ENCODE results near the gene HSFX3. TPM values are rescaled to one million over a fixed set of nuclear protein-coding genes. Genes with fewer than 3 reads are reported as not detected.

The HSFX3 gene
- polyA plus RNA-seq, 3 donors, result not detected

DNA sequence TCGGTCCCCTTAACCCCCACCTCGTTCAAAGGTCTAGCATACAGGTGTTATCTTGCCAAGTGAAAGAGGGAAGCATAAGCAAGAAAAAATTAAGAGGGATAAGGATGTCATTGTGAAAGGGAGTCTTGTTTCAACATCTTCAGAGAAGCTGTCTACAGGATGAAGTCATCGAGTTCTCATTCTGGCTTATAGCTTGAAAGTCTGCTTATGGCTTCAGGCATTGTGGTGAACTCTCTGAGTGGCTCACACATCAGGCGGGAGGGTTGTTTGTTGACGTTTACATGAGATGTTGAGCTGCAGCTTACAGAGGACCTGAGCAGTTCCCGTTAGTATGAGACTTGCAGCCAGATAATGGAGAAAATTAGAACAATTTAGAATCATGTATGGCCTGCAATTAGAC lies 20.9 kb upstream of the HSFX3 start:
- Mint-ChIP-seq H3K27ac (no peak overlapping the region), H3K9me3 (peaks cover 0 to 2% (median 0%) of the 10 kb centered on the region in 7 donors), H3K4me1 (no peaks in the 10 kb centered on the region), H3K27me3 (ENCODE audit: low read depth in 3 of 3) (peaks cover 0 to 1% (median 0%) of the 10 kb centered on the region in 3 donors), H3K4me3 (no peak overlapping the region), H3K36me3 (no peaks in the 10 kb centered on the region)
- DNase-seq, result no peak
- Histone ChIP-seq H3K9me3 (replicated peaks in 1 of 2; ENCODE audit: control insufficient read depth in 1 of 2, insufficient read depth in 1 of 2, low read length in 2 of 2) (no peaks in the 10 kb centered on the region), H3K27me3 (ENCODE audit: control insufficient read depth in 2 of 2, insufficient read depth in 2 of 2, low read length in 2 of 2) (no peaks in the 10 kb centered on the region), H2AFZ (ENCODE audit: insufficient read depth, low read depth, low read length, poor library complexity, severe bottlenecking) (no peak overlapping the region), H3K4me1 (ENCODE audit: control insufficient read depth in 1 of 2, insufficient read depth in 2 of 2, low read length in 2 of 2) (no peaks in the 10 kb centered on the region), H3K27ac (ENCODE audit: low read depth in 1 of 2, low read length in 2 of 2) (no peak overlapping the region), H3K79me2 (ENCODE audit: insufficient read depth, low read length) (no peaks in the 10 kb centered on the region), H3K9ac (ENCODE audit: insufficient read depth, low read length, poor library complexity, severe bottlenecking) (no peak overlapping the region), H3K4me3 (replicated peaks in 1 of 3; ENCODE audit: low read depth in 2 of 3, low read length in 3 of 3) (no peak overlapping the region), H3K4me2 (replicated peaks; ENCODE audit: extremely low read depth, low read length, poor library complexity, severe bottlenecking) (no peak overlapping the region), H3K36me3 (replicated peaks in 1 of 2; ENCODE audit: control insufficient read depth in 1 of 2, insufficient read depth in 2 of 2, low read length in 2 of 2) (no peaks in the 10 kb centered on the region), H4K20me1 (ENCODE audit: insufficient read depth, low read length) (no peaks in the 10 kb centered on the region)
- TF ChIP-seq, protein P1, sequence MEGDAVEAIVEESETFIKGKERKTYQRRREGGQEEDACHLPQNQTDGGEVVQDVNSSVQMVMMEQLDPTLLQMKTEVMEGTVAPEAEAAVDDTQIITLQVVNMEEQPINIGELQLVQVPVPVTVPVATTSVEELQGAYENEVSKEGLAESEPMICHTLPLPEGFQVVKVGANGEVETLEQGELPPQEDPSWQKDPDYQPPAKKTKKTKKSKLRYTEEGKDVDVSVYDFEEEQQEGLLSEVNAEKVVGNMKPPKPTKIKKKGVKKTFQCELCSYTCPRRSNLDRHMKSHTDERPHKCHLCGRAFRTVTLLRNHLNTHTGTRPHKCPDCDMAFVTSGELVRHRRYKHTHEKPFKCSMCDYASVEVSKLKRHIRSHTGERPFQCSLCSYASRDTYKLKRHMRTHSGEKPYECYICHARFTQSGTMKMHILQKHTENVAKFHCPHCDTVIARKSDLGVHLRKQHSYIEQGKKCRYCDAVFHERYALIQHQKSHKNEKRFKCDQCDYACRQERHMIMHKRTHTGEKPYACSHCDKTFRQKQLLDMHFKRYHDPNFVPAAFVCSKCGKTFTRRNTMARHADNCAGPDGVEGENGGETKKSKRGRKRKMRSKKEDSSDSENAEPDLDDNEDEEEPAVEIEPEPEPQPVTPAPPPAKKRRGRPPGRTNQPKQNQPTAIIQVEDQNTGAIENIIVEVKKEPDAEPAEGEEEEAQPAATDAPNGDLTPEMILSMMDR (IDR thresholded peaks at IDR 0.05), result no peak
- no CpG with 5 or more reads among the region's 6 CpGs for WGBS (ENCODE audit: insufficient coverage)
- intact Hi-C loops (cut with micrococcal nuclease), result no loop called here

DNA sequence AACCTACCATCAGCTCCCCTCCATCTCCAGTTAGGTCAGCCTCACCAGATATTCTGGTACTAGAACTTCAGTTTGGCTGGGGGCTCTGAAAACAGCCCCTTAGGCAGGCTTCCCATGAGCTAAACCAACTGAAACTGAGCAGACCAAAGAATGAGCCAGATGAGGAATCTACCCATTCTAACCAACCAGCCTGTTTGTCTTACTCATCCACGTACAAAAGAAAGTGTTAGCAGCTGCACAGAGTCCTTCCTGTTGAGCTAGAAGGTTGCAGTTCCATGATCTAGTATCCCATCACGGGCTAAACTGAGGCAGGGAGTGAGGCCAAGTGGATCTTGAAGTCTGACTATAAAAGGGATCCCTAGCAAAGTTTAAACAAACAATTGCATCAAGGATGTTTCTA lies 20.0 kb upstream of the HSFX3 start:
- Histone ChIP-seq H4K20me1 (ENCODE audit: insufficient read depth, low read length) (no peaks in the 10 kb centered on the region), H3K9me3 (replicated peaks in 1 of 2; ENCODE audit: control insufficient read depth in 1 of 2, insufficient read depth in 1 of 2, low read length in 2 of 2) (no peaks in the 10 kb centered on the region), H3K9ac (ENCODE audit: insufficient read depth, low read length, poor library complexity, severe bottlenecking) (no peak overlapping the region), H3K4me1 (ENCODE audit: control insufficient read depth in 1 of 2, insufficient read depth in 2 of 2, low read length in 2 of 2) (no peaks in the 10 kb centered on the region), H3K4me2 (replicated peaks; ENCODE audit: extremely low read depth, low read length, poor library complexity, severe bottlenecking) (no peak overlapping the region), H3K27me3 (ENCODE audit: control insufficient read depth in 2 of 2, insufficient read depth in 2 of 2, low read length in 2 of 2) (no peaks in the 10 kb centered on the region), H2AFZ (ENCODE audit: insufficient read depth, low read depth, low read length, poor library complexity, severe bottlenecking) (no peak overlapping the region), H3K79me2 (ENCODE audit: insufficient read depth, low read length) (no peaks in the 10 kb centered on the region), H3K27ac (ENCODE audit: low read depth in 1 of 2, low read length in 2 of 2) (no peak overlapping the region), H3K4me3 (replicated peaks in 1 of 3; ENCODE audit: low read depth in 2 of 3, low read length in 3 of 3) (no peak overlapping the region), H3K36me3 (replicated peaks in 1 of 2; ENCODE audit: control insufficient read depth in 1 of 2, insufficient read depth in 2 of 2, low read length in 2 of 2) (no peaks in the 10 kb centered on the region)
- H3K9me3 Mint-ChIP-seq, result peaks cover 0 to 3% (median 0%) of the 10 kb centered on the region in 7 donors
- no peak overlapping the region for H3K4me3 Mint-ChIP-seq
- DNase-seq, result no peak
- TF ChIP-seq, protein P1 (IDR thresholded peaks at IDR 0.05), result no peak
- H3K27ac Mint-ChIP-seq, result no peak overlapping the region
- H3K27me3 Mint-ChIP-seq (ENCODE audit: low read depth in 3 of 3), result peaks cover 0 to 3% (median 0%) of the 10 kb centered on the region in 3 donors
- no peaks in the 10 kb centered on the region for H3K4me1 Mint-ChIP-seq
- WGBS (ENCODE audit: insufficient coverage), result 80% methylated on average over 1 of the region's 2 CpGs
- intact Hi-C loops (cut with micrococcal nuclease), result no loop called here
- H3K36me3 Mint-ChIP-seq, result no peaks in the 10 kb centered on the region

All from CD14-positive monocyte (primary cell).